Measurements from ENCODE around the gene BDKRB1. TPM values are rescaled to one million over a fixed set of nuclear protein-coding genes. Genes with fewer than 3 reads are reported as not detected.

BDKRB1 gene
- total RNA-seq, 1 donor from 2014 or later, result 0.40 TPM

DNA sequence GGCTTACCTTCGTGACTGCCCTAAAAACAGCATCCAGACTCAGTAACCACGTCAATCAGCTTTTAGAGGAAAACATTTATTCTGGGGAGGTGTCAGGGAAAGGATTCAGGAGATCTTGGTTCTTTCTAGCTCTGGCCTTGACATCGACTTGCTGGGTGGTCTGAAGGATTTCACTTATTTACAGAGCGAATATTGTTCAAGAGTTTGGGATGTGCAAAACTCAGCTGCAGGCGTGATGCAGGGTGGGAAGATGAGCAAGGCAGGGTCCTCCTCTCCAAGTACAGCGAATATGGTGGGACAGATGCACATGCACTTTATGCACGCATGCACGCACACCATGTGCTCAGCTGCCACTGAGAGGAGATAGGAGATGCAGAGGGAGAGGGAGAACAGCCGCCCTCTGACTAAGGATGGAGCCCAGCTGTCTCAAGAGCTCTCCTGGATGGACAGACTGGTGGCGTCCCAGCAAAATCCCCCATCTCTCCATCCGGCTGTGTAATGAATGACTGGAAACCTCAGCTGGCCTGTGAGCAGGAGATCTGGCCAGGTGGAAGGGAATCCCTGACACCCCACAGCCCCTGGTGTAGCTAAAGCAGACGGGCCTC, 24.4 kb upstream of the BDKRB1 start:
- H3K4me3 ChIP-seq (ENCODE audit: low read depth, low read length), result no peak overlapping the region
- no peak for DNase-seq (ENCODE audit: low read depth)
- TF ChIP-seq, protein P1, sequence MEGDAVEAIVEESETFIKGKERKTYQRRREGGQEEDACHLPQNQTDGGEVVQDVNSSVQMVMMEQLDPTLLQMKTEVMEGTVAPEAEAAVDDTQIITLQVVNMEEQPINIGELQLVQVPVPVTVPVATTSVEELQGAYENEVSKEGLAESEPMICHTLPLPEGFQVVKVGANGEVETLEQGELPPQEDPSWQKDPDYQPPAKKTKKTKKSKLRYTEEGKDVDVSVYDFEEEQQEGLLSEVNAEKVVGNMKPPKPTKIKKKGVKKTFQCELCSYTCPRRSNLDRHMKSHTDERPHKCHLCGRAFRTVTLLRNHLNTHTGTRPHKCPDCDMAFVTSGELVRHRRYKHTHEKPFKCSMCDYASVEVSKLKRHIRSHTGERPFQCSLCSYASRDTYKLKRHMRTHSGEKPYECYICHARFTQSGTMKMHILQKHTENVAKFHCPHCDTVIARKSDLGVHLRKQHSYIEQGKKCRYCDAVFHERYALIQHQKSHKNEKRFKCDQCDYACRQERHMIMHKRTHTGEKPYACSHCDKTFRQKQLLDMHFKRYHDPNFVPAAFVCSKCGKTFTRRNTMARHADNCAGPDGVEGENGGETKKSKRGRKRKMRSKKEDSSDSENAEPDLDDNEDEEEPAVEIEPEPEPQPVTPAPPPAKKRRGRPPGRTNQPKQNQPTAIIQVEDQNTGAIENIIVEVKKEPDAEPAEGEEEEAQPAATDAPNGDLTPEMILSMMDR (conservative IDR thresholded peaks at IDR 0.05; ENCODE audit: low read depth, low read length), result no peak

- TF ChIP-seq, protein P1 (conservative IDR thresholded peaks at IDR 0.05; ENCODE audit: low read depth, low read length), result no peak
- H3K4me3 ChIP-seq (ENCODE audit: low read depth, low read length), result no peak overlapping the region
- no peak for DNase-seq (ENCODE audit: low read depth)
Observed at GRCh38 chr14:96232506-96232905, 23.5 kb upstream of the BDKRB1 start.

DNA sequence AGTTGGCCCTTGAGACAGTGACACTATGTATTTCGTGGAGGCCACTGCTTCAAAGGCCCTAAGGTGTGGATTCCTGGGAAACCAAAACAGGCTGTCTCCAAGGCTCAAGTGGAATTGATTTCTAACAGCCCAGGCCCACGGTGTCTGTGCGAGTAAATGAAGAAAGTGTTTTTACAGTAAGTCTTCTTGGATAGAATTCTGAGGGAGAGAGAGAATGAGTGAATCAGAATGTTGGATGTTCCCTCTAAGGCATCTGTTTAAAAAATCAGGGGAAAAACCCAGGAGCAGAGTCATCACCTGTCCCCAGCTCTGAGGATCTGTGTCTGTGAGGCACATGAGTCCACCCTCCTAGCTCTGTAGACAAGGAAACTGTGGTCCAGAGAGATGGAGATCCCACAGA, 22.3 kb upstream of the BDKRB1 start:
- no peak overlapping the region for H3K4me3 ChIP-seq (ENCODE audit: low read depth, low read length)
- no peak for DNase-seq (ENCODE audit: low read depth)
- TF ChIP-seq, protein P1 (conservative IDR thresholded peaks at IDR 0.05; ENCODE audit: low read depth, low read length), result no peak

DNA sequence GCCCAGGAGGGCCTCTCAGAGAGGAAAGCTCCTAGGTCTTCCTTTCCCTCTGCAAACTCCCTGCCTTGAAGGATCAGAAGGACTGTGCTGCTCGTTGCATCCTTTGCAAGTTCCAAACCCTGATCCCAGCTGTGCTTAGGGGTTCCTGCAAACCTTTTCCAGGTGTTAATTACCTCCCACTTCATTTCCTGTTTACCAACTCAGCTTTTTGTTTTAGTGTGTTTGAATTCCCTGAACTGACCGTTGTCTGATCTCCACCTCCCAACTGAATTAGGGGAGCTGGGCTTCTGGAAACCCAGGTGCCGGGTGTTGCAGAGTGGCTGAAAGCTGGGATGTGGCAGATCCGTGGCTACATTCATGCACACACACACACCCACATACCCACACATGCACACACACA, 20.6 kb upstream of the BDKRB1 start:
- no peak overlapping the region for H3K4me3 ChIP-seq (ENCODE audit: low read depth, low read length)
- DNase-seq (ENCODE audit: low read depth), result no peak
- TF ChIP-seq, protein P1 (conservative IDR thresholded peaks at IDR 0.05; ENCODE audit: low read depth, low read length), result no peak

DNA sequence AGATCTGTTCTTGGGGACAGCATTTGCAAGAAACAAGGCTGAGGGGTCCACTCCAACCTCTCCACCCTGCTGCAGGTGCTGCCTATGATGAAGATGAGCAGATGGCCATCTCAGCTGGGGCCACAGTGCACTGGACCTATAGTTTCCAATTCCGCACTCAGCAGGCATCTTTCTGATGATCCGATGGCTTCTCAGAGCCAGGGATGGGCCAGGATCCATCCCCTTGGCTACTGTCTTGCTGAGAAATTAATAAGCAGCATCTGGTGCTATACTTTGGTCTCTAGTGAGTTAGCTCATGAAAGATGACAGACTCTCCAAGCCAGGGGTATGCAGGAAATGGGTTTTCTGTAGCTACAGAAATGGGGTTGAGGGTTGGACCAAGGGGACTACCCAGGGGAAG, 18.4 kb upstream of the BDKRB1 start:
- no peak for DNase-seq (ENCODE audit: low read depth)
- TF ChIP-seq, protein P1 (conservative IDR thresholded peaks at IDR 0.05; ENCODE audit: low read depth, low read length), result no peak
- no peak overlapping the region for H3K4me3 ChIP-seq (ENCODE audit: low read depth, low read length)

DNA sequence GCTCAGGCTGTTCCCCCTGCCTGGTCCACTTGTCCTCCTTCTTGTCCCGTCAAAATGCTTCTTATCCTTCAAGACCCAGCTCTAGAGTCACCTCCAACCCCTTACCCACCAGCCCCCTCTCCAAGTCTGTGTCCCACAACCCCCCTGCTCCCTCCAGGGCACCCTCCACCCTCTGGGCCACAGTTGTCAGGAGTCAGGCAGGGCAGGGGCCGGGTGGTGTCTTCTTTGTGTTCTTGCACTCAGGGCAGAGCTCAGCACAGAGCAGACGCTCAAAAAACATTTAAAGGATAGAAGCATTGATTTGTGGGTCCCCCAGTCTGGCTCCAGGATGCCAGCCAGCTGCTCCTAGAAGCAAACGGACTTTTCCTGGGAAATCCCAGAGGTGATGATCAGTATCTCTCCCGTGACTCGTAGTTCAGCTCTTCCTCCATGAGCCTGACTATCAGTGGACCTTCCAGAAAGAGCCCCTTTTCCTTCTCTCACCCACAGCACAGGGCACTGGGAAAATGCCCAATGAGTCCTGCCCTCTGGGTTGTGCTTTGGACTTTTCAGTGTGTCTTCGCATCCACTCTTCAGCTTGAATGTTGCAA, 17.2 kb upstream of the BDKRB1 start:
- TF ChIP-seq, protein P1 (conservative IDR thresholded peaks at IDR 0.05; ENCODE audit: low read depth, low read length), result no peak
- DNase-seq (ENCODE audit: low read depth), result no peak
- H3K4me3 ChIP-seq (ENCODE audit: low read depth, low read length), result no peak overlapping the region

GRCh38 chr14:96239711-96240141, 16.3 kb upstream of the BDKRB1 start:
- no peak overlapping the region for H3K4me3 ChIP-seq (ENCODE audit: low read depth, low read length)
- TF ChIP-seq, protein P1 (conservative IDR thresholded peaks at IDR 0.05; ENCODE audit: low read depth, low read length), result no peak
- DNase-seq (ENCODE audit: low read depth), result no peak
